ENCODE data around the gene OR6C70. TPM values are rescaled to one million over a fixed set of nuclear protein-coding genes. Genes with fewer than 3 reads are reported as not detected.
"Not testable (repeated sequence)": the region's sequence is repeated elsewhere in the genome, so short reads cannot be mapped to it uniquely, and the experiment has no call there.

The OR6C70 gene
- total and polyA plus RNA-seq, 3 donors from 2014 or later, result not detected

- H3K9me3 ChIP-seq, result no peaks in the 10 kb centered on the region
- no peaks in the 10 kb centered on the region for H3K36me3 ChIP-seq (ENCODE audit: low read depth, missing control alignments)
- intact Hi-C loops (cut with DNase I; ENCODE audit: low total_unique reads), result no loop called here
- no peak overlapping the region for H3K27ac ChIP-seq
- 88 to 93% methylated on average over 1 of the region's 1 CpG for WGBS, 2 donors
- H3K4me1 ChIP-seq, result no peaks in the 10 kb centered on the region
- no peak for TF ChIP-seq POLR2A (IDR thresholded peaks at IDR 0.05)
- TF ChIP-seq CTCF (IDR thresholded peaks at IDR 0.05), result no peak
- no peak overlapping the region for H3K4me3 ChIP-seq
- H3K27me3 ChIP-seq, result no peaks in the 10 kb centered on the region
- no peak for DNase-seq
These were observed 24.6 kb downstream of the OR6C70 start for GRCh38 chr12:55445357-55445756.

GRCh38 chr12:55443776-55444175, 26.2 kb downstream of the OR6C70 start, which contains the start of gene OR6C2:
OR6C2 (plus strand) TSS chr12:55444076; CDS start chr12:55452214, 8,138 bp downstream.
- WGBS, 2 donors, result 59 to 71% methylated on average over 2 of the region's 2 CpGs
- Histone ChIP-seq H3K4me1 (no peaks in the 10 kb centered on the region), H3K4me3 (no peak within 1 kb of the TSS), H3K27ac (no peak within 1 kb of the TSS), H3K36me3 (ENCODE audit: low read depth, missing control alignments) (no peaks in the 10 kb centered on the region), H3K27me3 (no peaks in the 10 kb centered on the region), H3K9me3 (no peaks in the 10 kb centered on the region)
- TF ChIP-seq CTCF (IDR thresholded peaks at IDR 0.05) (no peak), POLR2A (IDR thresholded peaks at IDR 0.05) (no peak)
- DNase-seq, result no peak
- intact Hi-C loops (cut with DNase I; ENCODE audit: low total_unique reads), result no loop called here

GRCh38 chr12:55441233-55441632, 28.7 kb downstream of the OR6C70 start:
- H3K27ac ChIP-seq; intact Hi-C loops (cut with DNase I; ENCODE audit: low total_unique reads); H3K27me3 ChIP-seq; H3K9me3 ChIP-seq; DNase-seq; H3K4me3 ChIP-seq; H3K36me3 ChIP-seq (ENCODE audit: low read depth, missing control alignments); H3K4me1 ChIP-seq: not testable (repeated sequence)
- WGBS, 2 donors, result 80 to 82% methylated on average over 5 of the region's 5 CpGs

- no peaks in the 10 kb centered on the region for H3K27me3 ChIP-seq
- intact Hi-C loops (cut with DNase I; ENCODE audit: low total_unique reads), result no loop called here
- H3K9me3 ChIP-seq, result no peaks in the 10 kb centered on the region
- no peaks in the 10 kb centered on the region for H3K36me3 ChIP-seq (ENCODE audit: low read depth, missing control alignments)
- DNase-seq, result no peak
- H3K27ac ChIP-seq, result no peak overlapping the region
- no peak overlapping the region for H3K4me3 ChIP-seq
- 27% methylated on average over 1 of the region's 1 CpG for WGBS, 2 donors
- no peaks in the 10 kb centered on the region for H3K4me1 ChIP-seq
- TF ChIP-seq CTCF (IDR thresholded peaks at IDR 0.05), result no peak
- TF ChIP-seq POLR2A (IDR thresholded peaks at IDR 0.05), result no peak
These were observed 41.4 kb downstream of the OR6C70 start for GRCh38 chr12:55428331-55429243.

- TF ChIP-seq POLR2A (IDR thresholded peaks at IDR 0.05) (no peak), CTCF (IDR thresholded peaks at IDR 0.05) (no peak)
- intact Hi-C loops (cut with DNase I; ENCODE audit: low total_unique reads), result no loop called here
- no peaks in the 10 kb centered on the region for H3K27me3 ChIP-seq
- WGBS, 2 donors, result 90% methylated on average over 4 of the region's 4 CpGs
- H3K4me3 ChIP-seq, result no peak within 1 kb of the TSS
- H3K27ac ChIP-seq, result no peak within 1 kb of the TSS
- no peaks in the 10 kb centered on the region for H3K36me3 ChIP-seq (ENCODE audit: low read depth, missing control alignments)
- no peaks in the 10 kb centered on the region for H3K4me1 ChIP-seq
- H3K9me3 ChIP-seq, result no peaks in the 10 kb centered on the region
- no peak for DNase-seq
These were observed 44.0 kb downstream of the OR6C70 start, which contains the start of gene OR6C76 for GRCh38 chr12:55425954-55426353. OR6C76 (plus strand) TSS chr12:55426254; CDS start chr12:55426254, 0 bp downstream.

Data from testis (tissue), 3 donors.